NCI-H510A (cell line): ENCODE measurements around the gene PCSK9.
"Not testable (repeated sequence)": the region's sequence is repeated elsewhere in the genome, so short reads cannot be mapped to it uniquely, and the experiment has no call there.

Experiments
- DNase-seq: peaks from one replicate; lab custom pipeline; 2025; lab: John Stamatoyannopoulos, UW

Gene PCSK9

GRCh38 chr1:55079651-55080050 lies 40.3 kb downstream of the PCSK9 start:
- DNase-seq = no peak

GRCh38 chr1:55081188-55081904 lies 42.0 kb downstream of the PCSK9 start:
- no peak for DNase-seq

- DNase-seq = no peak
Measured at GRCh38 chr1:55081905-55082296, 42.6 kb downstream of the PCSK9 start.

GRCh38 chr1:55084257-55084656 lies 44.9 kb downstream of the PCSK9 start:
- no peak for DNase-seq

GRCh38 chr1:55087439-55087838 lies 48.1 kb downstream of the PCSK9 start:
- DNase-seq = no peak

GRCh38 chr1:55088413-55088812 lies 49.1 kb downstream of the PCSK9 start:
- no peak for DNase-seq

GRCh38 chr1:55089683-55090082 lies 50.3 kb downstream of the PCSK9 start:
- DNase-seq = no peak

GRCh38 chr1:55092475-55092874 lies 53.1 kb downstream of the PCSK9 start:
- DNase-seq = no peak

GRCh38 chr1:55095095-55095494 lies 55.7 kb downstream of the PCSK9 start:
- DNase-seq = no peak

- no peak for DNase-seq
Measured at GRCh38 chr1:55103891-55104290, 64.5 kb downstream of the PCSK9 start.

- no peak for DNase-seq
Measured at GRCh38 chr1:55107101-55107500, 67.8 kb downstream of the PCSK9 start.

GRCh38 chr1:55109005-55109404 lies 69.7 kb downstream of the PCSK9 start:
- not testable (repeated sequence) for DNase-seq
